NT2/D1 (cell line): Measurements from ENCODE around the gene LZTS2.

Source experiments
- DNase-seq: peaks from one replicate; pipeline ENCODE4 v3.0.0-alpha.2; 2011; ENCODE audit warnings: low read depth, low spot score
- H3K27me3 ChIP-seq: 2 replicates; pipeline ENCODE4 v1.6.0; 2011; ENCODE audit warnings: mild to moderate bottlenecking; ENCODE audit not compliant: insufficient read length, insufficient read depth
- H3K36me3 ChIP-seq: 2 replicates; pipeline ENCODE4 v1.6.1; 2011; ENCODE audit warnings: mild to moderate bottlenecking, low read length, mixed read lengths; ENCODE audit not compliant: insufficient read depth, insufficient read length
- H3K4me1 ChIP-seq: 2 replicates; pipeline ENCODE4 v1.5.1; 2011; ENCODE audit not compliant: insufficient read depth, insufficient read length
- H3K4me3 ChIP-seq: 2 replicates; pipeline ENCODE4 v1.5.1; 2011; ENCODE audit warnings: low read depth; ENCODE audit not compliant: insufficient read length
- H3K9ac ChIP-seq: 2 replicates; pipeline ENCODE4 v1.6.0; 2011; ENCODE audit warnings: low read depth; ENCODE audit not compliant: insufficient read length
- H3K9me3 ChIP-seq: 2 replicates; pipeline ENCODE4 v1.5.1; 2011; ENCODE audit warnings: mild to moderate bottlenecking, low read length; ENCODE audit not compliant: insufficient read depth
- SUZ12 ChIP-seq: IDR thresholded peaks from 2 replicates; pipeline ENCODE4 v1.6.1; 2011; ENCODE audit not compliant: insufficient read length, insufficient read depth; ENCODE audit errors: extremely low read depth
- YY1 ChIP-seq: IDR thresholded peaks from 2 replicates; pipeline ENCODE4 v1.6.1; 2011; ENCODE audit not compliant: insufficient read length, insufficient read depth
- ZNF274 ChIP-seq: IDR thresholded peaks from 2 replicates; pipeline ENCODE4 v1.6.1; 2011; ENCODE audit warnings: mild to moderate bottlenecking, low read depth, low read length

Gene LZTS2

DNA sequence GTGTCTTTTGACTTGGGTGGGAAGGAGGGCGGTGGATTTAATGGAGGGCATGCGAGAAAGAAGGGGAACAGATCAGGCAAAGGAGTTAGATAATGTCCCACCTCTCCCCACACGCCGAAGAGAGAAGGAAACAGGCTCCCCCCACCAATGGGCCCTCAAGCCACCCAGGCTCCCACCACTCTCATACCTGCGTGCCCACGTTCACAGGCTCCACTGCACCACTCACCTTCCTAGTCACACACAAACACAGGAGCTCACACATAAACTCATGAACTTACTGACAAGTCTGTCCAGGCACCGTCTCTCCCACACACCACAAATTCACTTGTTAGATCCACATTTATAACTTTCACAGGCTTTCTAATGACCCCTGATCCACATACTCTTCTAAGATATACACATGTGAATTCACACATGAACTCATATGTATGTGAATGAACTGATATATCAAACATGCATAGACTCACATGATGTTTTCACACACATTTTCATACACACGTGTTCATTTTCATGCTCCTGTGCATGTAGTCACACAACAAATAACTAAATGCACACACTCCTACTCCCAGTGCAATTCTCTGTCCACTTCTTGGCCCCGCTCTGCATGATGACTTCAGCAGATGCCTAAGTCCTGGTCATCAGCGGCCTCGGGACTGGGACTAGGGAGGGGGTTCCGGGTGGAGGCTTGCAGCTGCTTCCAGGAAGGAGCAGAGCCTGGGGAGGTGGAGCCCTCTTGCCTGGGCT is 1.5 kb downstream of the LZTS2 start:
- TF ChIP-seq YY1, result no peak
- TF ChIP-seq ZNF274, result no peak
- TF ChIP-seq SUZ12, result no peak
- H3K9ac ChIP-seq, result peak overlapping the region; percentile 93
- peaks cover 10% of the 10 kb centered on the region for H3K4me1 ChIP-seq
- H3K9me3 ChIP-seq, result no peaks in the 10 kb centered on the region
- no peaks in the 10 kb centered on the region for H3K27me3 ChIP-seq
- H3K4me3 ChIP-seq, result peak overlapping the region; percentile 66
- DNase-seq, result no peak
- peaks cover 47% of the 10 kb centered on the region for H3K36me3 ChIP-seq

DNA sequence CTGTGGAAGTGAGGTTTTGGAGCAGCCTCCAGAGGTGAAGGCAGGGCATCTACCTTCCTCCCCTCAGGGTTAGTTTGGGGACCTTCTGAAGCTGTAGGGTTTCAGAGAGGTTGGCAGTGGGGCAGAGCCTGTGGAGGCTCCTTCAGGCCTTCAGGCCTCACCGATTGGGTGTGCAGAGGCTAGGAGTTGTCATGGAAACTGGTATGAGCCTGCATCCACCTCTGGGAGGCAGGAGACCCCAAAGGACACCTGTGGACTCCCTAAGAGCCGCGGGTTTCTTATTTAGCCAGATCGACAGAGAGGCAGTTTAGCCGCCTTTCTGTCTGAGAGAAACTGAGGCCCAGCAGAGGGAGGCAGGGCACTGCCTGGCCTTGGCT is 2.0 kb downstream of the LZTS2 start:
- Histone ChIP-seq H3K27me3 (no peaks in the 10 kb centered on the region), H3K9me3 (no peaks in the 10 kb centered on the region), H3K4me3 (peak overlapping the region; percentile 6), H3K36me3 (peaks cover 53% of the 10 kb centered on the region), H3K4me1 (peaks cover 6% of the 10 kb centered on the region), H3K9ac (peak overlapping the region; percentile 17)
- TF ChIP-seq YY1 (no peak), SUZ12 (no peak), ZNF274 (no peak)
- DNase-seq, result no peak

- Histone ChIP-seq H3K9ac (no peak overlapping the region), H3K36me3 (peaks cover 61% of the 10 kb centered on the region)
- no peak for DNase-seq
Observed at GRCh38 chr10:101002456-101002855, 2.8 kb downstream of the LZTS2 start.

DNA sequence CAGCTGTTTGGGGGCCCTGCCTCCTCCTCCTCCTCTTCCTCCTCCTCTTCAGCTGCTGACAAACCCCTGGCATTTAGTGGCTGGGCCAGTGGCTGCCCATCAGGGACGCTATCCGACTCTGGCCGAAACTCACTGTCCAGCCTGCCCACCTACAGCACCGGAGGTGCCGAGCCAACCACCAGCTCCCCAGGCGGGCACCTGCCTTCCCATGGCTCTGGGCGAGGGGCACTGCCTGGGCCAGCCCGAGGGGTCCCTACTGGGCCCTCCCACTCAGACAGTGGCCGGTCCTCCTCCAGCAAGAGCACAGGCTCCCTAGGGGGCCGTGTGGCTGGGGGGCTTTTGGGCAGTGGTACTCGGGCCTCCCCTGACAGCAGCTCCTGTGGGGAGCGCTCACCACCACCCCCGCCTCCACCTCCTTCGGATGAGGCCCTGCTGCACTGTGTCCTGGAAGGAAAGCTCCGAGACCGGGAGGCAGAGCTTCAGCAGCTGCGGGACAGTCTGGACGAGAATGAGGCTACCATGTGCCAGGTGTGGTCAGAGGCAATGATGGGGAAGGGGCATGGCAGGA is 4.1 kb downstream of the LZTS2 start:
- Histone ChIP-seq H3K36me3 (peaks cover 61% of the 10 kb centered on the region), H3K27me3 (no peaks in the 10 kb centered on the region), H3K9ac (no peak overlapping the region), H3K9me3 (no peaks in the 10 kb centered on the region), H3K4me1 (peaks cover 8% of the 10 kb centered on the region), H3K4me3 (no peak overlapping the region)
- no peak for DNase-seq
- TF ChIP-seq ZNF274, result no peak
- TF ChIP-seq YY1, result no peak
- no peak for TF ChIP-seq SUZ12

More at GRCh38 chr10:101002456-101002855, 2.8 kb downstream of the LZTS2 start:
- Histone ChIP-seq H3K9me3 (no peaks in the 10 kb centered on the region), H3K27me3 (no peaks in the 10 kb centered on the region), H3K4me3 (no peak overlapping the region), H3K4me1 (peaks cover 5% of the 10 kb centered on the region)
- TF ChIP-seq ZNF274, result no peak
- no peak for TF ChIP-seq SUZ12
- no peak for TF ChIP-seq YY1

DNA sequence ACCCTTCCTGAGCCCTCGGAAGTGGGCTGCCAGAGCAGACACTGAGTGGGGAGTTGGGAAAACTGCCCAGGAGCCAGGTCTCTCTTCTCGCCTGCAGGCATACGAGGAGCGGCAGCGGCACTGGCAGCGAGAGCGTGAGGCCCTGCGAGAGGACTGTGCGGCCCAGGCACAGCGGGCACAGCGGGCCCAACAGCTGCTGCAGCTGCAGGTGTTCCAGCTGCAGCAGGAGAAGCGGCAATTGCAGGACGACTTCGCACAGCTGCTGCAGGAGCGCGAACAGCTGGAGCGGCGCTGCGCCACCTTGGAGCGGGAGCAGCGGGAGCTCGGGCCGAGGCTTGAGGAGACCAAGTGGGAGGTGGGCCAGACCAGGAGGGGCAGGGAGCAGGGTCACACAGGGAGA is 5.8 kb downstream of the LZTS2 start:
- no peak overlapping the region for H3K9ac ChIP-seq
- H3K27me3 ChIP-seq, result no peaks in the 10 kb centered on the region
- peaks cover 61% of the 10 kb centered on the region for H3K36me3 ChIP-seq
- H3K4me3 ChIP-seq, result no peak overlapping the region
- no peaks in the 10 kb centered on the region for H3K9me3 ChIP-seq
- no peak for DNase-seq
- TF ChIP-seq YY1 (no peak), SUZ12 (no peak), ZNF274 (no peak)
- peaks cover 9% of the 10 kb centered on the region for H3K4me1 ChIP-seq

DNA sequence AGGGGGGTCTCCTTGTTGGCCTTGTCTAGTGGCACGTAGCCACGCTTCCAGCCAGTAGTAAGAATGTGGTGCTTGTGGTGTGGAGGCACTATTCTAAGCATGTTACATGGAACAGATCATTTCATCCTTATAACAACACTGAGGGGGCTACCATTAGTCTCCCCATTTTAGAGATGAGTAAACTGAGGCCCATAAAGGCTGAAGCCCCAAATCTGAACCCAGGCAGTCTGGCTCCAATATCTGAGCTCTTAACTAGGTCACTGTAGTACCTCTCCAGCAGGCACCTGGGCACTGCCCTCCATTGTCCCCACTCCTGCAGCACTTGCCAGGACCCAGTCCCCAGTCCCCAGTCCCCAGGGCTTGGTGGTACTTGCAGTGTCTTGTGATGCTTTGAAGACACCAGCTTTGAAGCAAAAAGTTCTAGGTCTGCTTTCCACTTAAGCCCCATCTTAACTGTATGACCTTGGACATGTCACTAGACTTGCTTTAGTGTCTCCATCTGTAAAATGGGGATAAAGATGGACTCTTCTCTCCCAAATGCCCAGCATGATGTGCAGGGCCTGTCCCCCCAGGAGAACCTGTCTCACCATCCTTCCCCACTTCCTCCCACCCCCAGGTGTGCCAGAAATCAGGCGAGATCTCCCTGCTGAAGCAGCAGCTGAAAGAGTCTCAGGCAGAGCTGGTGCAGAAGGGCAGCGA is 6.4 kb downstream of the LZTS2 start:
- H3K9ac ChIP-seq, result no peak overlapping the region
- H3K4me3 ChIP-seq, result no peak overlapping the region
- H3K27me3 ChIP-seq, result no peaks in the 10 kb centered on the region
- no peaks in the 10 kb centered on the region for H3K9me3 ChIP-seq
- DNase-seq, result no peak
- H3K36me3 ChIP-seq, result peaks cover 58% of the 10 kb centered on the region
- H3K4me1 ChIP-seq, result peaks cover 6% of the 10 kb centered on the region
- no peak for TF ChIP-seq YY1
- TF ChIP-seq SUZ12, result no peak

DNA sequence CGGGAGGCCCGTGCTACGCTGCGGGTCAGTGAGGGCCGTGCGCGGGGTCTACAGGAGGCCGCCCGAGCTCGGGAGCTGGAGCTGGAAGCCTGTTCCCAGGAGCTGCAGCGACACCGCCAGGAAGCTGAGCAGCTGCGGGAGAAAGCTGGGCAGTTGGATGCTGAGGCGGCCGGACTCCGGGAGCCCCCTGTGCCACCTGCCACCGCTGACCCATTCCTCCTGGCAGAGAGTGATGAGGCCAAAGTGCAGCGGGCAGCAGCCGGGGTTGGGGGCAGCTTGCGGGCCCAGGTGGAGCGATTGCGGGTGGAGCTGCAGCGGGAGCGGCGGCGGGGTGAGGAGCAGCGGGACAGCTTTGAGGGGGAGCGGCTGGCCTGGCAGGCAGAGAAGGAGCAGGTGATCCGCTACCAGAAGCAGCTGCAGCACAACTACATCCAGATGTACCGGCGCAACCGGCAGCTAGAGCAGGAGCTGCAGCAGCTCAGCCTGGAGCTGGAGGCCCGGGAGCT is 7.0 kb downstream of the LZTS2 start:
- peaks cover 3% of the 10 kb centered on the region for H3K4me1 ChIP-seq
- H3K9ac ChIP-seq, result no peak overlapping the region
- H3K9me3 ChIP-seq, result no peaks in the 10 kb centered on the region
- no peak overlapping the region for H3K4me3 ChIP-seq
- no peaks in the 10 kb centered on the region for H3K27me3 ChIP-seq
- peaks cover 55% of the 10 kb centered on the region for H3K36me3 ChIP-seq
- TF ChIP-seq YY1 (no peak), SUZ12 (no peak), ZNF274 (no peak)
- DNase-seq, result no peak
